NT2/D1 (cell line): ENCODE data around the gene IRF8.
"Not testable (repeated sequence)": the region's sequence is repeated elsewhere in the genome, so short reads cannot be mapped to it uniquely, and the experiment has no call there.

ENCODE experiments used
- DNase-seq: peaks from one replicate; pipeline ENCODE4 v3.0.0-alpha.2; 2011; ENCODE audit warnings: low read depth, low spot score
- H3K27me3 ChIP-seq: 2 replicates; pipeline ENCODE4 v1.6.0; 2011; ENCODE audit warnings: mild to moderate bottlenecking; ENCODE audit not compliant: insufficient read length, insufficient read depth
- H3K36me3 ChIP-seq: 2 replicates; pipeline ENCODE4 v1.6.1; 2011; ENCODE audit warnings: mild to moderate bottlenecking, low read length, mixed read lengths; ENCODE audit not compliant: insufficient read depth, insufficient read length
- H3K4me1 ChIP-seq: 2 replicates; pipeline ENCODE4 v1.5.1; 2011; ENCODE audit not compliant: insufficient read depth, insufficient read length
- H3K4me3 ChIP-seq: 2 replicates; pipeline ENCODE4 v1.5.1; 2011; ENCODE audit warnings: low read depth; ENCODE audit not compliant: insufficient read length
- H3K9ac ChIP-seq: 2 replicates; pipeline ENCODE4 v1.6.0; 2011; ENCODE audit warnings: low read depth; ENCODE audit not compliant: insufficient read length
- H3K9me3 ChIP-seq: 2 replicates; pipeline ENCODE4 v1.5.1; 2011; ENCODE audit warnings: mild to moderate bottlenecking, low read length; ENCODE audit not compliant: insufficient read depth
- SUZ12 ChIP-seq: IDR thresholded peaks from 2 replicates; pipeline ENCODE4 v1.6.1; 2011; ENCODE audit not compliant: insufficient read length, insufficient read depth; ENCODE audit errors: extremely low read depth
- YY1 ChIP-seq: IDR thresholded peaks from 2 replicates; pipeline ENCODE4 v1.6.1; 2011; ENCODE audit not compliant: insufficient read length, insufficient read depth
- ZNF274 ChIP-seq: IDR thresholded peaks from 2 replicates; pipeline ENCODE4 v1.6.1; 2011; ENCODE audit warnings: mild to moderate bottlenecking, low read depth, low read length

Gene IRF8

DNA sequence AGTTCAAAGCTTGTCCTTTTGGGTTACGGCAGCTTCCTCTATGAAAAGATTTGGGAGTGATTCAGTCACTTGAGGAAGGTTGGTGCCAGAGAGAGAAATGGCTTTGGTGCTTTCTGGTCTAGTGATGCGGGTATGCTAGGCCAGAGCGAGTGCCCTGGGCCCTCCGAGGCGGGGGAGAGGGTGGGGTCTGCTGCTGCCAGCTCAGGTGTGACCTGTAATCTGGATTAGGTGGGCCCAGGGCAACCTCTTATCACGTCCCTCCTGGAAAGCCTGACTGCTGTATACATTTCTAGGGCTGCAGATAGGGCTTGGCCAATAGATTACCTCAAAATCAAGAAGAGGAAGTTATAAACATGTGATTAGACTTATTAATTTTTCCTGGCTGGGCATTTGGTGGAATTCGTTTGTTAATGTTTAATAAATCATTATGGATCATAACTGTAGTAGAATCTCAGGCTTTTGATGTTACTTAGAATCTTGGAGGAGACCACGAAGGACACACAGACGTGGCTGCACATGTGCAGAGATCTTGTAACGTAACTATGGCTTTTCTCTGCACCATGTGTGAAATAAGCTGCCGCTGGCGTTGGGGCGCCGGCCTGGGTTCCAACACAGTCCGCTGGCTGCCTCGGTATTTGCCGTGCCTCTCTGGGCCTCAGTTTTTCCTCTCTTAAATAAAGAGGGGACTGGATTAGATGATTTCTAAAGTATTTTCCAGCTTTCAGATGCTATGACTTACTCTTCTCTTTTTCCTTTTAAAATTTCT lies 1.2 kb downstream of the IRF8 start:
- H3K4me1 ChIP-seq, result peaks cover 5% of the 10 kb centered on the region
- peaks cover 66% of the 10 kb centered on the region for H3K27me3 ChIP-seq
- no peak for TF ChIP-seq ZNF274
- no peak for TF ChIP-seq SUZ12
- H3K36me3 ChIP-seq, result no peaks in the 10 kb centered on the region
- no peak overlapping the region for H3K4me3 ChIP-seq
- no peak overlapping the region for H3K9ac ChIP-seq
- DNase-seq, result no peak
- no peaks in the 10 kb centered on the region for H3K9me3 ChIP-seq

DNA sequence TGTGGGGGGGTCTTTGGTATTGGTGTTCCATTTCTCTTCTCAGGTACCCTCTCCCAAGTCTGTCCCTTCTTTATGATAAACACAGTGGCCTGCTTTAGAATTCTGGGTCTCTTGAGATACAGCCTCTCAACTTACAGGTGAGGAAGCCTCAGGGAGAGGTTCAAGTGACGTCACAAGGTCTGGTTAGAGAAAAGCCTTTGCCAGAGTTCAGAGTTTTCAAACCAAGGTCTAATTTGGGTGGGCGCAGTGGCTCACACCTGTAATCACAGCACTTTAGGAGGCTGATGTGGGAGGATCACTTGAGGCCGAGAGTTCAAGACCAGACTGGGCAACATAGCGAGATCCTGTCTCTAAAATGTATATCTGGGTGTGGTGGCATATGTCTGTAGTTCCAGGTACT lies 2.1 kb downstream of the IRF8 start:
- H3K4me3 ChIP-seq, result no peak overlapping the region
- 0 out of 2 replicates have a peak, but pooled peaks cover 3% of the 10 kb centered on the region for H3K9me3 ChIP-seq
- peaks cover 5% of the 10 kb centered on the region for H3K4me1 ChIP-seq
- no peaks in the 10 kb centered on the region for H3K36me3 ChIP-seq
- no peak overlapping the region for H3K9ac ChIP-seq
- no peak for TF ChIP-seq SUZ12
- no peak for TF ChIP-seq YY1
- TF ChIP-seq ZNF274, result no peak
- DNase-seq, result no peak
- peaks cover 57% of the 10 kb centered on the region for H3K27me3 ChIP-seq

DNA sequence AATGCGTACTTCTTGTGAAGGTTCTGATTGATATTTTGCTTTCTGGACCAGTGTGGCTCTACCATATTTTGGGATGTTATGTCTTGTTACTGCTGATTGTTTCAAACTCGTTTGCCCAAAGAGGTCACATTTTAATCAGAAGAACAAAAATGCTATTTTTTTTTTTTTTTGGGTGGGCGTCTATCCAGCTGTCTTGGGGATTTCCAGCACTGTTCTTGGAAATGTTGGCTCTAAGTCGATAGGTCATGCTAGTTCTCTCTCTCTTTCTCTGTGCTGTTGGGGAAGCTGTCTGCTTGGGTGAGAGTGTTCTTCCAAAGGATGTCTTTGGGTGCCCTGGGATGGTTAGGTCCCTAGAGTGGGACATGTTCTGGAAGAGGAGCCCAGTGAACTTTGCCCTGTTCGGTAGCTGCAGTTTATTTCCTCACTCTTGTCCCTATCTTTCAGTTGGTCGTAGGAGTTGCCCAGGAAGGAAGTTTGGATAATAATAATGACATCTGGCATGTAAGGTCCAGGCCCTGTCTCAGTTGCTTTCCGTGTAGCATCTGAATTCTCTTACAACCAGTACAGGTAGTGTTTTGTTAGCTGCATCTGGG lies 2.9 kb downstream of the IRF8 start:
- H3K9me3 ChIP-seq, result 0 out of 2 replicates have a peak, but pooled peaks cover 3% of the 10 kb centered on the region
- H3K27me3 ChIP-seq, result peaks cover 49% of the 10 kb centered on the region
- no peak overlapping the region for H3K9ac ChIP-seq
- H3K36me3 ChIP-seq, result no peaks in the 10 kb centered on the region
- TF ChIP-seq SUZ12, result no peak
- TF ChIP-seq ZNF274, result no peak
- TF ChIP-seq YY1, result no peak
- no peak overlapping the region for H3K4me3 ChIP-seq
- peaks cover 5% of the 10 kb centered on the region for H3K4me1 ChIP-seq
- DNase-seq, result no peak

DNA sequence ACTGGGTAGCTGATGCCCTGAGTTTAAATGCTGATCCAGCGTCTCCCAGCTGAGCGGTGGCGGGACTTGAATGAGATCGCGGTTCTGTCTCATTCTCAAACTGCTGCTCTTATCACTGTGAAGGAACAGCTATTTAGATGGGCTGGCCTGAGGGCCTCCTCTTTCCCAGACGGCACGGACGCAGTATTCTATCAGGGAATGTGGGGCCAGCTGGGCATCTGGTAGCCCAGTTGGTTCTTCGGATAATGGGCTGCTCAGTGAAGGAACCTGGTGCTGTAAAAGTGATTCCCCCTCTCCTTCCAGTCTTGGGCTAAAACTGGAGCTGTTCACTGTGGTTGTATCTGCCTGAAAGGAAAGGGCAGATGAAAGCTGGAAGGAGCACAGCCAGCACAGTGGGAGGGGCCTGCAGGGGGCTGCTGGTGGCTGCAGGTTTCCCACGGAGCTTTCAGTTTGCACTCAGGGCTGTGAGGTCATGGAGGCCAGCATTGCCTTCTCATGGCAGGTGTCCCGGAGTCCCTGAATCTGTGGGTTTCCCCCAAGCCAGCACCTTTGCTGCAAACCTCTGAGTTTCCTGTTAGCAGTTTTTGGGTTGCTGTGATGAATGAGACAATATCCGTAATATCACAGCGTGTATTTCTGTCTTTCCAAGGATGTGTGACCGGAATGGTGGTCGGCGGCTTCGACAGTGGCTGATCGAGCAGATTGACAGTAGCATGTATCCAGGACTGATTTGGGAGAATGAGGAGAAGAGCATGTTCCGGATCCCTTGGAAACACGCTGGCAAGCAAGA lies 3.6 kb downstream of the IRF8 start:
- DNase-seq, result no peak
- 0 out of 2 replicates have a peak, but pooled peaks cover 3% of the 10 kb centered on the region for H3K9me3 ChIP-seq
- no peak overlapping the region for H3K9ac ChIP-seq
- no peak overlapping the region for H3K4me3 ChIP-seq
- no peak for TF ChIP-seq SUZ12
- no peak for TF ChIP-seq YY1
- TF ChIP-seq ZNF274, result no peak
- H3K4me1 ChIP-seq, result peaks cover 5% of the 10 kb centered on the region
- H3K27me3 ChIP-seq, result peaks cover 42% of the 10 kb centered on the region
- no peaks in the 10 kb centered on the region for H3K36me3 ChIP-seq

DNA sequence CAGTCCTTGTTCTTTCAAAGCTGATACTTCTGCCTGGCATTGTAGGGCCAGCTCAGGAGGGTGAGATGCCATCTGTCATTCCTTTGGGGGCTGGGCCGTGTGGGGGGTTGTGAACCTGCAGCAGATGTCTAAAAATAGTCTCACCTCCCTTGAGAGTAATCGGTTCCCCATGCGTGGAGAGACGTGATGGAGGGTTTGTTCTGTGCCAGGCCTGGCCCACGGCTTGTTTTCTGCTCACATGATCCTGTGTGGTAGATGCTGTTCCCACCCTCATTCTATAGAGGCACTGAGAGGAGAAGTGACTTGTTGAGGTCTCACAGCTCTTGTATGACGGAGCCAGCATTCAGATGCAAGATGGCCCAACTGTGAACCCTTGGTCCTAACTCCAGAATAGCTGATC lies 4.6 kb downstream of the IRF8 start:
- TF ChIP-seq ZNF274, result no peak
- TF ChIP-seq SUZ12, result no peak
- TF ChIP-seq YY1, result no peak
- no peak overlapping the region for H3K4me3 ChIP-seq
- H3K9me3 ChIP-seq, result 0 out of 2 replicates have a peak, but pooled peaks cover 3% of the 10 kb centered on the region
- peaks cover 5% of the 10 kb centered on the region for H3K4me1 ChIP-seq
- no peaks in the 10 kb centered on the region for H3K36me3 ChIP-seq
- no peak for DNase-seq
- peaks cover 32% of the 10 kb centered on the region for H3K27me3 ChIP-seq
- H3K9ac ChIP-seq, result no peak overlapping the region

DNA sequence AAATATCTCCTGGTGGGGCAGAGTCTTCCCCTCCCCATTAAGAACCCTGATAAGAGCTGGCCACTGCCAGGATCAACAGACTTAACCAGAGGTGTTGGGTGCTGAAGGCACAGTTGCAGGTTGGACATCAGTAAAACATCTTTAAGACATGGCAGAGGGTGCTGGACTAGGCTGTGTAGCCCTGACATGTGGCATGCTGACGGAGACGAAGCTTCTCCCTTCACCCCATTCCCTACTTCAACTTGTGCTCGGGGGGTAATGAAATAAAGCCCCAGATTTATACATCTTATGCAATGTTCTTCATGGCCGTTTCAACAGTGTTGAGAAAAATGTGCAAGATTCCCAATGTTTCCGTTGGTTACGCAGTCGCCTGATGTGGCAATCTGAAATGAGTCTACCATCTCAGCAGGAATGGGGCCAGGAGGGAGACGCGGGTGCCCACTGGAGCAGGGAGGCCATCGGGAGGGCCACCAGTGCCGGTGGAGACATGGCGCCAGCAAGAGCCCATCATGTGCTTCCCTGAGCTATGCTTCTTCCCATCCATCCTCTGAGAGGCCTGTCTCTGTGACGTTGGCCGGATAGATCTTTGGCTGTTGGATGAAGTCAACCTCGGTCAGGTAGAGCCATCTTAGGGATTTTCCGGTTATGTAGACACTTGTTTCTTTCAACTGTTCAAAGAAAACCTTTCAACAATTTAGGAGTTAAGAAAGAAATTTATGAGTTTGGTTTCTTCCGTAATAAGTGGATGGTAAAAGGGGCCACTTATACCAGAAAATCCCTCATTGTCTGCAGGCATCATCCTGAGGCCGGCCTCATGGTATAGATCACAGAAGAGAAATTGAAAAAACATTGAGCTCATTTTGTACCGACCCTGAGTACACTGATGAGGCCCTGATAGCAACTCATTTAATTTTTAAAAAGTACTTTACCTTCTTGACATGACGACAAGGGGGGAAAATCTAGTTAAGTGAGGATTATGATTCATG lies 6.4 kb downstream of the IRF8 start:
- TF ChIP-seq ZNF274, result no peak
- TF ChIP-seq SUZ12, result no peak
- no peak for TF ChIP-seq YY1
- Histone ChIP-seq H3K9me3 (0 out of 2 replicates have a peak, but pooled peaks cover 3% of the 10 kb centered on the region), H3K4me3 (no peak overlapping the region), H3K36me3 (no peaks in the 10 kb centered on the region), H3K9ac (no peak overlapping the region), H3K4me1 (peaks cover 5% of the 10 kb centered on the region), H3K27me3 (peaks cover 14% of the 10 kb centered on the region)
- no peak for DNase-seq

DNA sequence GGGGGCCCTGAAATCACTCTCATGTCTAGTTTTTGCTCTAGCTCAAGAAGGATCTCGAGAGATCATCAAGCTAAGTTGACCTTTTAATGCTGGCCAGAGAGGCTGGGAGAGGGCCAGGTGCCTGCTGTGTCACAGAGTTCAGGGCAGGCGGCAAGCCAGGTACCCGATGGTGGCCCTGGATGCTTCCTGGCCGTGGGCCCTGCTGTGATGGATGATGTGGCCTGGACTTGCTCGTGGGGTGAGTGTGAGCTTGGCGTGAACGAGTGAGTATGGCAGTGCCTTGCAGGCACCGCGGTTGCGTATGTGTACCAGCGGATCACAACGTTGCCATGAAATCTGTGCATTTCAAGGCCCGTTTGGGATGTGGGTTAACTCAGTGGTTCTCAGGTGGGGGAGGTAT lies 7.4 kb downstream of the IRF8 start:
- Histone ChIP-seq H3K4me3 (no peak overlapping the region), H3K9ac (no peak overlapping the region), H3K9me3 (0 out of 2 replicates have a peak, but pooled peaks cover 3% of the 10 kb centered on the region), H3K36me3 (no peaks in the 10 kb centered on the region), H3K27me3 (peaks cover 4% of the 10 kb centered on the region), H3K4me1 (peaks cover 5% of the 10 kb centered on the region)
- TF ChIP-seq SUZ12 (no peak), YY1 (no peak), ZNF274 (no peak)
- no peak for DNase-seq

DNA sequence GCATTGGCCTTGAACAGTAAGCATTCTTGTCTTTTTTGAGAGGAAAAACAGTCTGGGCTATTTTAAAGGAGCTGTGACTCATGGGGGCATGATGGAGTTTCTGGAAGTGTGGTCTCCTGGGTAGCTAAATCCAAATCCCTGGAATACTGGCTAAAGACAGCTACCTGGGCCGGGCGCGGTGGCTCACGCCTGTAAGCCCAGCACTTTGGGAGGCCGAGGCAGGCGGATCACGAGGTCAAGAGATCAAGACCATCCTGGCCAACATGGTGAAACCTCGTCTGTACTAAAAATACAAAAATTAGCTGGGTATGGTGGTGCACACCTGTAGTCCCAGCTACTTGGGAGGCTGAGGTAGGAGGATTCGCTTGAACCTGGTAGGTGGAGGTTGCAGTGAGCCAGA lies 8.3 kb downstream of the IRF8 start:
- H3K9ac ChIP-seq, H3K9me3 ChIP-seq, DNase-seq, H3K36me3 ChIP-seq, H3K4me3 ChIP-seq, H3K4me1 ChIP-seq, H3K27me3 ChIP-seq: not testable (repeated sequence)
